Stimulated activated CD8-positive, alpha-beta memory T cell treated with anti-CD3 and anti-CD28 coated beads, Interleukin-12 subunit alpha, Interleukin-12 subunit beta, amount 100 ng/mL, for 1 hour (primary cell): ENCODE measurements around the gene MORN1.
"Not testable (repeated sequence)": the region's sequence is repeated elsewhere in the genome, so short reads cannot be mapped to it uniquely, and the experiment has no call there.

Experiments used
- DNase-seq: peaks from one replicate; pipeline ENCODE4 v3.0.0-alpha.2; 2020; ENCODE audit warnings: low read depth

The MORN1 gene

GRCh38 chr1:2337081-2337480 is 54.3 kb downstream of the MORN1 start:
- no peak for DNase-seq

DNA sequence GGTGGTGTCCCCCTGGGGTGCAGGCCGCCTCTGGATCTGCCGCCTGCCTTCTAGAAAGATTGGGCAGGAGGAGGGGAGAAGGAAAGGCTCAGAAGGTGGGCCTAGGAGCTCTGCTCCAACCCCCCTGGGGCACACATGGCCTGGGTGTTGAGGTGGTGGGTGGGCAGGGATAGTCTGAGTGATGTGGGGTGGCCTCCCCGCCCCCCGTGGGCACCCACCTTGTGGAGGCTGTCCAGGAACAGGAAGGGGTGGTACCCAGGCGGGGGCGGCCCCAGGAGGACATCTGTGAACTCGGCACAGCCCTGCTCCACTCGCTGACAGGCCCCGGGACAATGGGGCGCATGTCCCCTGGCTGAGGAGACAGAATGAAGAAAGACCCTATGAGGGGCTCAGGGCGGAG is 54.9 kb downstream of the MORN1 start:
- no peak for DNase-seq

- DNase-seq: no peak
Measured at GRCh38 chr1:2335721-2336455, 55.5 kb downstream of the MORN1 start.

DNA sequence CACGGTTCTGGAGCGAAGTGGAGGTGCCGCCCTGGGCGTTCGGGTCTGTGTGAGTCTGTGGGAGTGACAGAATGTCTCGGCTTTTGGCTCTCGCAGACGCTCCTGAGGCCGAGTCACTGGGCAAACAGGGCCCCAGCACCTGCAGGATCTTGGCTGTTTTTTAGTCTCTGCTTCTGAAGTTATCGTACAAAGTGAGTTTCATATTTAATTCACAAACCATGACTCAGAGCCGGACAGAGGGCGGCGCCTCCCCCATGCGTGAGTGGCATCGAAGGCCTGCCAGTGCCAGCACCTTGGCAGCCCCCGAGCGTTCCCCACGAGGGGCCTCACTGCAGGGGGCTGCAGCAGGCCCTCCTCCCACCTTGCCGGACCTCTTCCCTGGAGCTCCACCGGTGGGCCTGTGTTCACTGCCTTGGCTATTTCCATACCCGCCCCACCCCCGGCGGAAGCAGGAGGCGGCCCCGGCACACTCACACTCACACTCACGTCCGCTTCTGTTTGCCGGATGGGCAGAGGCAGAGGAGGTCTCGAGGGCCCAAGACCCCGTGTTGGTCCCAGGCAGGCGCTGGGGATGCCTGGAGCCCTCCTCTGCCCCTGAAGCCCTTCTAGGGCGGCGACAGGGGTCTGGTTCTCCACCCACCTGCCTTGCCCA is 56.3 kb downstream of the MORN1 start:
- no peak for DNase-seq

DNA sequence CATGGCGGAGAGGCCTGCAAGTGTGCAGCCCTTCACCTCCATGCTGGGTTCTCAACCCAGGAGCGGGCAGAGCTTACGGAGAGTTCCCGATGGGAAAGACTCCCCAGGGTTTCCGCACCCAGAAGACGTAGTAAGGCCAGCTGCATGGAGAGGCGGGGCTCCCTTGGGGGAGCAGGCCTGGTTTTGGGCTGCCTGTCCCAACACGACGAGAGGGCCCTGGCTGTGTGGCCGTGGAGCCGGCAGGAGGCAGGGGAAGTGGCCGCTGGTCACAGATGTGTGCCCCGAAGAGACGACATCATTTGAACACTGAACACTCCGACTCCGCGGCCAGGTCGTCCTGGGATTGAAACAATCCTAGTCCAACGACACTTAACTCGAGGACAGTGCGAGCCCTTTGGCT is 57.0 kb downstream of the MORN1 start:
- DNase-seq: no peak

GRCh38 chr1:2331580-2331979 is 59.8 kb downstream of the MORN1 start:
- DNase-seq: not testable (repeated sequence)

GRCh38 chr1:2331200-2331544 is 60.2 kb downstream of the MORN1 start:
- no peak for DNase-seq

DNA sequence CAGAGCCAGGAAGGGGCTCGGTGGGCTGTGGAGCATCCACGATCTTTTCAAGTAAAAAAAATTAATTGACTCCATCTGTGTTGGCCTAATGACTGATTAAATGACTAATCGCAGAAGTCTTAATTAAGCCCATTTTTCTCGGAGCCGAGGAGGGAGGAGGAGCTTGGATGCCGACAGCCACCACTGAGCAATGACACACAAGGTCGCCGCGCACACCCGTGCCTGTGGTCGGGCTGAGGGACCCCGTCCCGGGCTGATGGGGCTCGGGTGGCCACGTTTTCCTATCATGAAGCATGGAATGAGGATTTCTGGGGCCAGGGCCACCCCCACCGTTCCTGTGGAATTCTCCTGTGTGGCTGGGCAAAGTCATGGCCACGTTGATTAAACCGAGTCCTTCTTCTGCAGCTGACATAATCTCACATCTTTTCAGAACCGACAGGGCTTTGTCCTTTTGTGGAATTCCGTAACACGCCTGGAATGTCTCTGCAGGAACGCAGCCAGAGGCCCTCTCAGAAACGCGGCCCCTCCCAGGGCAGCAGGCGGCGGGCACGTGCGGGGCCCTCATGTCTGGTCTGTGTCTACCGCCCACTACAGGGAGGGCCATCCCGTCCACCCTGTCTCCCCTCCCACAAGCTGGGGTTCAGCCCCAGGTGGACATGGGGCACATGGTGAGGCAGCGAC is 60.7 kb downstream of the MORN1 start:
- DNase-seq: no peak

DNA sequence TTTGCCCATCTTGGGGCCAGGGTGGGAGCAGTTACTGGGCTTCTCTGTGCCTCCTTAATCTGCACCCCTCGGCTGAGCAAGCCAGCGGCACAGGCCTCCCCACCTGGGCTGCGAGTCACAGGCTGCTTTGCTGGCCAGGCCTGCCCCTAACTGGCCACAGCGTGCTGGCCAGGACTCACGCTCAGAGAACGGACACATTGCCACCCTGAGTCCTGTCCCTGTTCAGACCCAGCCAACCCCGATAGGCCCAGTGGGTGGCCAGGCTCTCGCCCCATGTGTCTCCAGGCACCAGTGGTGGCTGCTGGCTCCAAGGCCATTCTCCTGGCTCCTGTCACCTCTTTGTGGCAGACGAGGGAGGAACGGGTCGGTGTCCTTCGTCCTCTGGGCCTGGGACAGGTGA is 61.3 kb downstream of the MORN1 start:
- no peak for DNase-seq

- no peak for DNase-seq
Measured at GRCh38 chr1:2328676-2329455, 62.5 kb downstream of the MORN1 start.

DNA sequence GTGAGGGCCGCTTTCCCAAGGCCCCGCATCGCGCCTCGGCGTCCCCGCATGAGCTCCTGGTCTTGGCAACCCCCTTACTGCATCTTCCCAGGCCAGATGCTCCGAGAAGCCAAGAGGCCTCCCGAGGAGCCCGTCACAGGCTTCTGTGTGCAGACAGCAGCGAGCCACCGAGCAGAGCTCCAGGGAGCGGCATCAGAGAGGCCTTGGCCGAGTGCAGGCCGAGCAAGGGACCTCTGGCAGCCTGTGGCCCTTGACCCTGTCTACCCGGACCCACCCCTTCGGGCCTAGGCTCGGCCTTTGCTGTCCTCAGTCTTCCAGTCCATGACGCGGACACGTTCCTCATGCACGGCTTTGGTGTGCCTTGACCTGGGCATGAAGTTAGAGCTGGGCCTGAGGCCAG is 63.5 kb downstream of the MORN1 start:
- DNase-seq: no peak

- not testable (repeated sequence) for DNase-seq
Measured at GRCh38 chr1:2327162-2327561, 64.2 kb downstream of the MORN1 start.

DNA sequence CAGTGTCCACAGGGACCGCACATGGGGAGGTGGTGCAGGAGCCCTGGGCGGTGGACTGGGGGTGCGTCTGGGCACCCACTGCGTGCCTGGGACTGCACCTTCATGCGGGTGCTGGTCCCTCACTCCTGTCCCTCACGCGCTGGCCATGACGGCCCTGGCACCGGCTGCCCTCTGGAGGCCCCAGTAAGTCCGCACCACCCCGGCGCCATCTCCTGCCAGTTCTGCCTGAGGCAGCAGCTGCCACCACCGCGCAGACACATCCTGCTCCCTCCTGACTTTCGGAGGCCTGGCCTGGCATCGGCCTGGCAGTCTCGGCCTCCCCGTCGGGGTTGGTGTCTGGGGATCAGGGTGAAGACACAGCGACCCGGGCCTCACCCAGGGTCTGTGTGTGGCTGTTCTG is 64.8 kb downstream of the MORN1 start:
- no peak for DNase-seq

GRCh38 chr1:2324553-2325366 is 66.6 kb downstream of the MORN1 start:
- DNase-seq: no peak

- DNase-seq: no peak
Measured at GRCh38 chr1:2323451-2323974, 67.8 kb downstream of the MORN1 start.

DNA sequence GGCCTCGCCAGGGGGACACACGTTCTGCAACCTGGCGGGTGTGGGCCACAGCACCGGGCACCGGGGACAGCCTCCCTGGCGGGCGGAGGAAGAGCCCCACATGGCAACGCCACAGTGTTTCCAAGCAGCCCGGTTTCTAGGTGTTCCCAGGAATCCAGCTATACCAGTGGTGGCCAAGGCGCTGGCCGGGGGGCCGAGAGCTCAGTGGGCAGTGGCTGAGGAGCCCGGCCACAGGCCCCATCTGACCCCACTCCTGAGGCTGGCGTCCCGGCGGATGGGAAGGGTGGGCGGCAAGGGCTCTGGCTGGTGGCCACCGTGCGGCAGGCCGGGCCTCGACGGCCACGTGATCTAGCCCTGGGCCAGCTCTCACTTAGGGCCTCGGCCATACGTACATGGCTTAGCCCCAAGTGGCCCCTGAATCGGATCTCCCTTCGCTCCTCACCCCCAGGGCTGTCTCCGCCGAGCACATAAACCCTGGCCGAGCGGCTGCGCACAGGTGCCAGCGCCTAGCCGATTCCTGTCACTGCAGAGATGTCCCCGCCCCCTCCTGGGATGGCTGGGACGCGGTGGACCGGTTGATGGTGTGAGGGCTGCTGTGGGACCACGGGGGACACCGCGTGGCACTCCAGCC is 68.7 kb downstream of the MORN1 start:
- DNase-seq: no peak

GRCh38 chr1:2322065-2322571 is 69.2 kb downstream of the MORN1 start:
- DNase-seq: no peak

- no peak for DNase-seq
Measured at GRCh38 chr1:2320760-2321667, 70.3 kb downstream of the MORN1 start.

DNA sequence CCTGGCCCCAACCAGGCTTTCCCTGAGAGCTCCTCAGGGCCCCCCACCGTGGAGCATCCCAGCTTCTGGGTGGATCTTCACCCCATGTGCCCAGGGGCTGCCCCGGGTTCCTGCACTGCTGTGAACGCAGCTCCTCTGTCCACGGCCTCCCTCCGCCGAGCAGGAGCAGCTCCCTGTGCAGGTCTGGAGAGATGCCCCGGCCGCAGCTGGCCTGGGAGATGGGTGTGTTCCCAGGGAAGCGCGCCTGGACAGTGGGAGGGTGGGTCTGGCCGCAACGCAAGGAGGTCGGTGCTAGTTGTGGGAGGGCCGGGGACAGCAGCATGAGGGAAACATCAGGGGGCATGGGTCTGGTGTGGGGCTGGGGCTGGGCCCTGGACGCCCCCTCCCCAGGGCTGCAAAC is 71.3 kb downstream of the MORN1 start:
- no peak for DNase-seq

DNA sequence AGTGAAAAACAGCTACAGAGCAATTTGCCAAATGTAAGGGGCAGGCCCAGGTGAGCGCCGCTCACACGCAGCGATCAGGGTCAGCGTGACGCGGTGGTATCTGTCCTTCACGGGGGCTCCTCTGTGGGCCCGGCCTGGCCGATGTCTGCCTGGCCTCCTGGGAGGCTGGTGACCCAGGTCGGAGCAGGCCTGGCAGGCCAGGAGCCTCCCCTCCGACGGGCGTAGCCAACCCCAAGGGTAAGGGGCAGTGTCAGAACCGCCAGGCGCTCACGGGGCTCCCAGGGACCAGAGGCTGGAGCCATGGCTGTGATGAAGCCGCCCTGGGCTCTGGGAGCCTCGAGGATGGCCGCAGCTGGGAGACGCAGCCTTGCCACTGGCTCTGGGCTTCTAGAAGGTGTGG is 72.1 kb downstream of the MORN1 start:
- no peak for DNase-seq
